Heart right ventricle (tissue), 16 donors: ENCODE data around the gene ECI1. TPM values are rescaled to one million over a fixed set of nuclear protein-coding genes. Genes with fewer than 3 reads are reported as not detected.

Source experiments
- ATAC-seq, 8 donors: fragments of 200-7000 bp; cut with Tn5 transposase; one replicate each; pipeline ENCODE4 v1.9.1; 2020; ENCODE audit warnings: mild to moderate bottlenecking in 8 of 8, moderate library complexity in 8 of 8, moderate number of reproducible peaks in 1 of 8
- DNase-seq, 2 donors: peaks; one replicate each; pipeline ENCODE4 v3.0.0-alpha.2; 2020
- H3K27ac ChIP-seq, 10 donors: fragments of 200-600 bp; sonication (generic) in 2 of 10; one replicate each; pipeline versions ENCODE4 v1.5.0 to v1.8.0; 2020 to 2022; ENCODE audit warnings: mild to moderate bottlenecking in 3 of 10
- H3K27me3 ChIP-seq, 7 donors: fragments of 200-600 bp; one replicate each; pipeline ENCODE4 v1.8.0; 2021 to 2022; ENCODE audit warnings: mild to moderate bottlenecking in 2 of 7
- H3K36me3 ChIP-seq, 9 donors: fragments of 200-600 bp; sonication (generic) in 1 of 9; one replicate each; pipeline versions ENCODE4 v1.5.0 to v1.8.0; 2020 to 2022; ENCODE audit warnings: mild to moderate bottlenecking in 2 of 9
- H3K4me1 ChIP-seq, 9 donors: fragments of 200-600 bp; sonication (generic) in 1 of 9; one replicate each; pipeline versions ENCODE4 v1.5.0 to v1.8.0; 2020 to 2022; ENCODE audit warnings: mild to moderate bottlenecking in 4 of 9
- H3K4me3 ChIP-seq, 10 donors: fragments of 200-600 bp; sonication (generic) in 2 of 10; one replicate each; pipeline versions ENCODE4 v1.5.0 to v1.8.0; 2020 to 2022; ENCODE audit warnings: mild to moderate bottlenecking in 7 of 10, moderate library complexity in 2 of 10
- H3K9me3 ChIP-seq, 11 donors: fragments of 200-600 bp in 10 of 11; sonication (generic) in 2 of 11; one replicate each; pipeline versions ENCODE4 v1.5.0 to v1.8.0; 2013 to 2022; ENCODE audit warnings: mild to moderate bottlenecking in 2 of 11, control low read depth in 1 of 11, moderate library complexity in 1 of 11
- CTCF ChIP-seq, 9 donors: fragments of 200-600 bp; sonication (generic) in 2 of 9; IDR thresholded peaks; one replicate each; pipeline versions ENCODE4 v1.5.0 to v1.8.0; 2021 to 2022; ENCODE audit warnings: antibody characterized with exemption in 9 of 9, mild to moderate bottlenecking in 5 of 9, moderate library complexity in 1 of 9
- WGBS, 2 donors: extraction: QIAGEN DNeasy Blood & Tissue Kit; methylation state at CpG; one replicate each; pipeline ENCODE4 v1.1.7; 2013; ENCODE audit warnings: inconsistent platforms in 1 of 2; 5-methylcytosine and 5-hydroxymethylcytosine counted together
- intact Hi-C, 10 donors: fragments of 100-400 bp; cut with DNase I; formaldehyde crosslinking; loops; one replicate each; pipeline versions ENCODE4 v1.11.1 to v1.14.2; 2022
- polyA plus RNA-seq, 2 donors: library from polyadenylated mRNA; stranded (reverse); fragments of 200-250 nt; gene quantifications; one replicate each; pipeline ENCODE4 v1.2.3, GENCODE V29; 2013
- total RNA-seq, 10 donors: library from RNA; stranded (reverse); fragmentation: NEBNext Ultra II Directional in 3 of 10; extraction: Animal tissue kit (Norgen Biotek cat#: 25700) in 3 of 10; gene quantifications; one replicate each; pipeline versions ENCODE4 v1.2.1 to v1.2.4, GENCODE V29; 2021 to 2023
- donor health status: Arrhythmogenic right ventricular cardiomyopathy.
- donor health status: ischemic (EF 13 %, LVEDD 7.1; RV severe dilation, severe dysfunction).
- donor health status: healthy with polysubstance abuse.
- donor health status: DM: no; HTN: yes; CAD: no.
- donor health status: DM: no; HTN: no; CAD: no.
- donor health status: ischemic (EF 25% LVEDD 6.9; RV normal size, moderate dysfunction).
- donor health status: ischemic (EF 25% LVEDD 5.7; RV mildly dilated, moderate dysfunction).
- donor health status: healthy.
- donor health status: DM: yes; HTN: yes; CAD: no.
- donor health status: Ischemic cardiomyopathy.
- donor health status: ischemic (EF 35%, LVEDD 5.7; RV mildly dilated, moderate dysfunction).
- donor health status: nonischemic (EF 11% LVEDD 7.7; RV severe dilation, severe dysfunction).
- donor health status: DM: yes; HTN: yes; CAD: no.
- donor health status: PGD.
- donor health status: ischemic (EF 29% LVEDD 5.4; RV normal size, mild dysfunction).
- donor health status: nonischemic (EF 23%, LVEDD 6.1; RV moderate dilation, normal function).

ECI1 gene
- total and polyA plus RNA-seq, 12 donors = 118 to 491 (median 155) TPM

DNA sequence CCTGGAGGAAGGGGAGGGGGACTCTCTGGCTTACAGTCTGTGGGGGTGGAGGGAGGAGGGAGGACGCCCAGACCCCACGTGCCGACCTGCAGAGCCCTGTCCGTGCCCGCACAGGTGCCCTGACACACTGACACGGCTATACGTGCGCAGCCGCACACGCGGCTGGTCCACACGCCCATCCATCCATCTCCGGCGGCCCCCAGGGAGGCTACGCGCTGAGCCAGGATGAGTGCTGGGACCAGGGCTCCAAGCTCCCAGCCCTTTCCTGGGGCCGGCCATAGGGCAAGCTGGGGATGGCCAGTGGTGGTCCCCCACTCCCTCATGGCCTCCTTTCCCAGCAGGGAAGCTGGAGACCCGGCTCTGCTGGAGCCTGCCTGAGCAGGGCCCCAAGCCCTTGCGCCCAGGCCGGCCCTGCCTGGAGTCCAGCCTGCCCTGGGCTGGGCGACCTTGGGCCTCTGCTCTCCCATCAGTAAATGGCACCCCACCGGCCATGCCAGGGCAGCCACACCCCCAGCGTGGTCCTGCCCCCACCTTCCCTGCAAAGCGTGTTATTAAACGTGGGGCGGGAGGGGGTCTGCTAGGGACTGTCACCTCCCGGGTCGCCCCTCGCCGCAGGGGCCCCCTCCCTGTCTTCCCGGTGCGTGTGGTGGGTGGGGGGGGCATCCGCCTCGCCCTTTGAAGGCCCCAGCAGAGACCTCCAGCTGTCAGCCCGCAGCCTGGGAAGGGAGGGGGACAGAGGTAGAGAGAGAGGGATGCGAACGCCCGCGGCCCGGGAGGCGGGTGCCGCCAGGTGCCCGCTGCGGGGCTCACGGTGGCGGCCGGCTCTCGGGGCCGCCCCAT is 55.8 kb downstream of the ECI1 start:
- intact Hi-C loops = loop anchor here in 1 of 10 donors (10.0 kb wide), 1 partner anchor 309 kb away; no protein-coding TSS in a partner anchor
- ATAC-seq = peak in 4 of 8 donors; percentile 3 to 16 (median 7)
- Histone ChIP-seq H3K27ac (no peak overlapping the region), H3K9me3 (no peaks in the 10 kb centered on the region), H3K4me3 (peak overlapping the region; percentile 23 to 43 (median 35)), H3K4me1 (peaks cover 4 to 15% (median 10%) of the 10 kb centered on the region in 9 donors), H3K27me3 (peaks cover 14 to 59% (median 39%) of the 10 kb centered on the region in 7 donors), H3K36me3 (no peaks in the 10 kb centered on the region)
- WGBS, 2 donors = 7 to 9% methylated on average over 39 to 49 of the region's 49 CpGs
- DNase-seq = no peak
- no peak for TF ChIP-seq CTCF (IDR thresholded peaks at IDR 0.05)

DNA sequence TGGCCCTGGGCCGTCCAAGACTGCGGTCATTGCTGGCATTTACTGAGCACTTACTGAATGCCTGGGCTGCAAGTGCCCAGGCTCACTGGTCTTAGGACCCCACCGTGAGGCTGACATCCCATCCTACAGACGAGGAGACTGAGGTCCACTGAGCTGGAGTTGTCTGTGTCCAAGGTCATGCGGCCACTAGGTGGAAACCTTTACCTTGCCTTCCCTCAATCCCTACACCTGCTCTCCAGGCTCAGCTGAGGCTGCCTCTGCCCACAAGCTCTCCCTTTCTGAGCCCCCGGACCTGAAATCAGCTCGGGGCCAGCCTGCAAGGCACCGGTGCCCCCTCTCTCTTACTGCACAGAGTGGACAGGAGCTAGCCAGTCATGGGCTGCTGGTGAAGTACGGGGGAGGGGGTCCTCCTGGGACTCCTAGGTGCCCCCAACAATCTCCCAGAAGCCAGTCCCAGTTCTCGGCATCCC is 56.5 kb downstream of the ECI1 start:
- WGBS, 2 donors = 36 to 38% methylated on average over 10 of the region's 10 CpGs
- DNase-seq (no peak), ATAC-seq (peak in 6 of 8 donors; percentile 18 to 37 (median 31))
- no peaks in the 10 kb centered on the region for H3K9me3 ChIP-seq
- H3K27me3 ChIP-seq = peaks cover 14 to 59% (median 39%) of the 10 kb centered on the region in 7 donors
- H3K36me3 ChIP-seq = no peaks in the 10 kb centered on the region
- no peak overlapping the region for H3K4me3 ChIP-seq
- TF ChIP-seq CTCF (IDR thresholded peaks at IDR 0.05) = peak in 7 of 9 donors; percentile 15 to 38 (median 33)
- no peak overlapping the region for H3K27ac ChIP-seq
- peaks cover 4 to 15% (median 10%) of the 10 kb centered on the region in 9 donors for H3K4me1 ChIP-seq
- intact Hi-C loops = loop anchor here in 1 of 10 donors (10.0 kb wide), 1 partner anchor 310 kb away; no protein-coding TSS in a partner anchor

DNA sequence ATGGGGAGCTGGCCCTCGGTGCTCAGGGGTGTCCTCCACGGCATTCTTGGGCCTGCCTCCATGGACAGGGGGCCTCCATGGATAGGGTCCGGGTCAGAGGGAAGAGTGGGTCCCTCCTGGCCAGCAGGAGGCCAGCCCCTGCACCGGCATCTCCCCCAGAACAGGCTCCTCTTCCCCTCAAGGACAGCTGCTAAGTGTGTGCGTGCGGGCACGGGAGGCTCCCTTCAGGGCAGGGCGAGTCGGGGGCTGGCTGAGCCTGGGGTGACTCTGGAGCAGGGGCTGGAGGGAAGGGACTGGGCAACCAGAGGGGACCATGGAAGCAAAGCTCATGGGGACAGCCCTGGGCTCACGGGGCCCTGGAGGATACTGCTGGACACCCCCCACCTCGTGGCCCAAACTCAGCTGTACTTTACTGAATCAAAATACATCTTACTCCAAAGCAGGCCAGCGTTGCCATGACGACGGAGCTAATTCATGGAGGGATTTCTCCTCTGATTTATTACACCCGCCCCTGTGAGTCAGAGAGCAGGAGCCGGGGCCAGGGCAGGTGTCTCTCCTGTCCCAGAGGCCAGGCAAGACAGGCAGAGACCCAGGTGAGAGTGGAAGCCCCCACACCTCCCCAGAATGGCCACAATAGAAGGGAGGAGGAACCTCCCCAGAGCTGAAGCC is 57.1 kb downstream of the ECI1 start:
- no peak overlapping the region for H3K4me3 ChIP-seq
- TF ChIP-seq CTCF (IDR thresholded peaks at IDR 0.05) = no peak
- H3K36me3 ChIP-seq = no peaks in the 10 kb centered on the region
- ATAC-seq (peak in 1 of 8 donors; percentile 16), DNase-seq (no peak)
- no peak overlapping the region for H3K27ac ChIP-seq
- no peaks in the 10 kb centered on the region for H3K9me3 ChIP-seq
- WGBS, 2 donors = 74 to 77% methylated on average over 16 of the region's 16 CpGs
- H3K4me1 ChIP-seq = peaks cover 4 to 15% (median 10%) of the 10 kb centered on the region in 9 donors
- H3K27me3 ChIP-seq = peaks cover 14 to 55% (median 39%) of the 10 kb centered on the region in 7 donors
- intact Hi-C loops = loop anchor here in 1 of 10 donors (10.0 kb wide), 1 partner anchor 311 kb away; no protein-coding TSS in a partner anchor

- 46 to 62% methylated on average over 11 of the region's 11 CpGs for WGBS, 2 donors
- no peak for TF ChIP-seq CTCF (IDR thresholded peaks at IDR 0.05)
- Histone ChIP-seq H3K9me3 (no peaks in the 10 kb centered on the region), H3K4me3 (no peak overlapping the region), H3K27me3 (peaks cover 10 to 28% (median 26%) of the 10 kb centered on the region in 7 donors), H3K4me1 (peaks cover 4 to 12% (median 10%) of the 10 kb centered on the region in 9 donors), H3K27ac (no peak overlapping the region), H3K36me3 (no peaks in the 10 kb centered on the region)
- DNase-seq = no peak
- intact Hi-C loops = loop anchor here in 1 of 10 donors (10.0 kb wide), 1 partner anchor 313 kb away; no protein-coding TSS in a partner anchor
- peak in 2 of 8 donors; percentile 27 to 31 for ATAC-seq
These were observed 60.0 kb downstream of the ECI1 start for GRCh38 chr16:2191446-2191706.
